ENCODE data around the gene MACROD1.
A peak's percentile ranks its signal among the peaks of the same experiment; 100 is the strongest.

GRCh38 chr11:64148917-64149617 lies 16.8 kb downstream of the MACROD1 start:
- TF ChIP-seq CTCF (IDR thresholded peaks at IDR 0.05 in 8 of 11, conservative IDR thresholded peaks at IDR 0.05 in 3 of 11) (peak in 5 of 11 experiments; percentile 19 to 72 (median 42)), POLR2A (IDR thresholded peaks at IDR 0.05) (no peak)

All from spleen (tissue), 7 donors.